Type B pancreatic cell (in vitro differentiated cells): ENCODE results near the gene CFAP300. TPM values are rescaled to one million over a fixed set of nuclear protein-coding genes. Genes with fewer than 3 reads are reported as not detected.
A peak's percentile ranks its signal among the peaks of the same experiment; 100 is the strongest.

ENCODE experiments used
- DNase-seq: peaks from one replicate; pipeline ENCODE4 v3.0.0; 2021; ENCODE audit warnings: mixed read lengths; ENCODE audit not compliant: unreplicated experiment; ENCODE audit errors: extremely low spot score
- H3K27ac Mint-ChIP-seq: 2 replicates; pipeline ENCODE4 v1.8.0; 2021; ENCODE audit warnings: mild to moderate bottlenecking, mixed read lengths
- H3K27me3 Mint-ChIP-seq: 2 replicates; pipeline ENCODE4 v1.8.0; 2021; ENCODE audit warnings: mixed read lengths
- H3K36me3 Mint-ChIP-seq: 2 replicates; pipeline ENCODE4 v1.8.0; 2021; ENCODE audit warnings: mixed read lengths
- H3K4me1 Mint-ChIP-seq: one replicate; pipeline ENCODE4 v1.8.0; 2021; ENCODE audit warnings: mixed read lengths; ENCODE audit not compliant: unreplicated experiment
- H3K4me3 Mint-ChIP-seq: 2 replicates; pipeline ENCODE4 v1.8.0; 2021; ENCODE audit warnings: mild to moderate bottlenecking, mixed read lengths
- H3K9me3 Mint-ChIP-seq: 2 replicates; pipeline ENCODE4 v1.8.0; 2021; ENCODE audit warnings: mixed read lengths
- CTCF ChIP-seq: fragments of 200-600 bp; sonication (generic); conservative IDR thresholded peaks from 2 replicates; pipeline ENCODE4 v1.5.0; 2021; ENCODE audit warnings: antibody characterized with exemption, mild to moderate bottlenecking
- total RNA-seq: library from RNA; stranded (reverse); gene quantifications from 2 replicates; pipeline ENCODE4 v1.2.1, GENCODE V29; 2021; ENCODE audit warnings: low replicate concordance

Gene CFAP300
- total RNA-seq, 1 donor from 2014 or later = 4.1 TPM

GRCh38 chr11:102007567-102008437 is 39.4 kb upstream of the CFAP300 start:
- H3K36me3 Mint-ChIP-seq = no peaks in the 10 kb centered on the region
- peak overlapping the region; percentile 78 for H3K27ac Mint-ChIP-seq
- no peak overlapping the region for H3K4me3 Mint-ChIP-seq

DNA sequence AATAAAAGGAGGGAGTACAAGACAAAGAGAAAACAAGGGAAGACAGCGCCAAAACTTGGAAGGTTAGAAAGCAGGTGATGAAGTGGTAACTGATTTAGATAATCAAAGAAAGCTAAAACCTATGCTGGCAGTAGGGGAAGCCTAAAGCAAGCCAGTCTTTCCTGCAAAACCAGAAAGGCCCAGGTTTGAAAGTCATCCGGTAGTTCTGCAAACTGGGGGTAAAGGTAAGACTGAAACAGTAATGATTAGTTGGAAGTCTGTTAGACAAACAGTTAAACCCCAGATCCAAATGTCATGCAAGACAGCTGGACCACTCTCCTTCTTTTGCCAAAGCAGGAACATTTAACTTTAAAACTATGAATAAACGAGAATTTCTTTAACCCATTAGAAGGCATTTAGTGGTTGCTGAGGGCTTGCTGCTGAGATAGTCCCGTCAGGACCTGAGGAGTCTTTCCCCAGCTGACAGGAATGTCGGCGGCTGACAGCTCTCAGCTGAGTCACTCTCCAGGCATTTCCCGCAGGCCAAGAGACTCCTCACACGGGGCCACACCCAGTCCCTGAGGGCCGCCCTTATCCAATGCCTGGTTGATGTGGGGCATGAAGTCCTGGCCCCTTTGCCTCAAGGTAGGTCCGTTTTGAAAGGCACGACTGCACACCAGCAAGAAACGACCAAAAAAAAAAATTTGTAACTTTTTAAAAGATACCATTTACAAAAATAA is 36.3 kb upstream of the CFAP300 start:
- no peak for TF ChIP-seq CTCF
- H3K36me3 Mint-ChIP-seq = no peaks in the 10 kb centered on the region
- H3K27ac Mint-ChIP-seq = peak overlapping the region; percentile 85
- H3K4me3 Mint-ChIP-seq = peak overlapping the region; percentile 20
- no peaks in the 10 kb centered on the region for H3K27me3 Mint-ChIP-seq
- peaks cover 5% of the 10 kb centered on the region for H3K9me3 Mint-ChIP-seq
- H3K4me1 Mint-ChIP-seq = peaks cover 12% of the 10 kb centered on the region
- DNase-seq = no peak

More at GRCh38 chr11:102007567-102008437, 39.4 kb upstream of the CFAP300 start:
- Mint-ChIP-seq H3K9me3 (peaks cover 5% of the 10 kb centered on the region), H3K4me1 (peaks cover 12% of the 10 kb centered on the region), H3K27me3 (no peaks in the 10 kb centered on the region)
- TF ChIP-seq CTCF = peak; percentile 84
- DNase-seq = no peak

- no peaks in the 10 kb centered on the region for H3K27me3 Mint-ChIP-seq
- peaks cover 7% of the 10 kb centered on the region for H3K4me1 Mint-ChIP-seq
- H3K27ac Mint-ChIP-seq = peak overlapping the region; percentile 61
- H3K9me3 Mint-ChIP-seq = peaks cover 5% of the 10 kb centered on the region
- H3K36me3 Mint-ChIP-seq = no peaks in the 10 kb centered on the region
- no peak for DNase-seq
- no peak for TF ChIP-seq CTCF
- no peak overlapping the region for H3K4me3 Mint-ChIP-seq
Measured at GRCh38 chr11:102012946-102013345, 34.3 kb upstream of the CFAP300 start.

GRCh38 chr11:102014756-102015155 is 32.5 kb upstream of the CFAP300 start:
- Mint-ChIP-seq H3K36me3 (no peaks in the 10 kb centered on the region), H3K27me3 (no peaks in the 10 kb centered on the region), H3K27ac (no peak overlapping the region), H3K9me3 (peaks cover 5% of the 10 kb centered on the region), H3K4me1 (peaks cover 5% of the 10 kb centered on the region), H3K4me3 (no peak overlapping the region)
- DNase-seq = no peak
- TF ChIP-seq CTCF = no peak

GRCh38 chr11:102017026-102017425 is 30.2 kb upstream of the CFAP300 start:
- no peaks in the 10 kb centered on the region for H3K27me3 Mint-ChIP-seq
- H3K27ac Mint-ChIP-seq = no peak overlapping the region
- peaks cover 5% of the 10 kb centered on the region for H3K9me3 Mint-ChIP-seq
- DNase-seq = no peak
- no peak overlapping the region for H3K4me3 Mint-ChIP-seq
- no peaks in the 10 kb centered on the region for H3K36me3 Mint-ChIP-seq
- no peaks in the 10 kb centered on the region for H3K4me1 Mint-ChIP-seq
- TF ChIP-seq CTCF = no peak
